GM12864 (cell line): ENCODE measurements around the gene SLC24A3.
"Not testable (repeated sequence)": the region's sequence is repeated elsewhere in the genome, so short reads cannot be mapped to it uniquely, and the experiment has no call there.

Source experiments
- DNase-seq: peaks from one replicate; pipeline ENCODE4 v3.0.0-alpha.2; 2011; ENCODE audit warnings: low read depth
- H3K4me3 ChIP-seq: 2 replicates; pipeline ENCODE4 v1.5.1; 2011; ENCODE audit warnings: mild to moderate bottlenecking, low read depth, low read length, control low read depth
- TF ChIP-seq, protein P1 (sequence below): IDR thresholded peaks from 2 replicates; pipeline ENCODE4 v1.5.1; 2011; ENCODE audit warnings: low read depth, mild to moderate bottlenecking, moderate library complexity, low read length, control low read depth, inconsistent platforms; ENCODE audit errors: missing control alignments

The SLC24A3 gene

DNA sequence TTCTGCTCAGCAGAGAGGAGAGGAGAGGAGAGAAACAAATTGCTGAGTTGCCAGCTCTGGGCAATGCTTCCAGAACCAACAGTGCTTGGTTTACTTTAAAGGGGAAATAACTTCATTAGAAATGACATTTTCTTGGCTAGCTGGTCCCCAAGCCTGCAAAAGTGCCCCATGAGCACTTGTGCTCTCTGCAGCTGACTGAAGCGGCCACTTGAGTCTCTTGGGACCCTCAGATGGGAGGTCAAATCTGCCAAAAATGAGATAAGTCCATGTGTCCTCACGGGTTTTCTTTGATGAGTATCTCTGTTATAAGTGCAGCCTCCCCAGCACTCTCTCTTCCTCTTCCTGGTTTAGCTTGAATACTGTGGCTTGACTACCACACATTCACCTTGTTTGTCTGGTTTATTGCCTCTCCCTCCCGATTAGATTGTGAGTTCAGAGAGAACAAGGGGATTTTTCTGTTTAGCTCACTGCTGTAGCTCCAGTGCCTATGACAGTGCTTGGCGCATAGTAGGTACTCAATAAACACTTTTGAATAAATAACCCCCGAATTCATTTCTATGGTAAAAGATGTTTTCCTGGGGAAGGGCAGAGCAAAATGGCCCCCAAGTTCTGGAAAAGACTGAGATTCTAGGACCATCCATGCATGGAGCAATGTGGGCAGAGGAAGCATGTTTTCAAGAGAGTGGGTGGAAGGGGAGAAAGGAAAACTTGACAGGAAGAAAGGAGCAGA, 538.6 kb downstream of the SLC24A3 start:
- no peak for DNase-seq
- no peak overlapping the region for H3K4me3 ChIP-seq
- TF ChIP-seq, protein P1, sequence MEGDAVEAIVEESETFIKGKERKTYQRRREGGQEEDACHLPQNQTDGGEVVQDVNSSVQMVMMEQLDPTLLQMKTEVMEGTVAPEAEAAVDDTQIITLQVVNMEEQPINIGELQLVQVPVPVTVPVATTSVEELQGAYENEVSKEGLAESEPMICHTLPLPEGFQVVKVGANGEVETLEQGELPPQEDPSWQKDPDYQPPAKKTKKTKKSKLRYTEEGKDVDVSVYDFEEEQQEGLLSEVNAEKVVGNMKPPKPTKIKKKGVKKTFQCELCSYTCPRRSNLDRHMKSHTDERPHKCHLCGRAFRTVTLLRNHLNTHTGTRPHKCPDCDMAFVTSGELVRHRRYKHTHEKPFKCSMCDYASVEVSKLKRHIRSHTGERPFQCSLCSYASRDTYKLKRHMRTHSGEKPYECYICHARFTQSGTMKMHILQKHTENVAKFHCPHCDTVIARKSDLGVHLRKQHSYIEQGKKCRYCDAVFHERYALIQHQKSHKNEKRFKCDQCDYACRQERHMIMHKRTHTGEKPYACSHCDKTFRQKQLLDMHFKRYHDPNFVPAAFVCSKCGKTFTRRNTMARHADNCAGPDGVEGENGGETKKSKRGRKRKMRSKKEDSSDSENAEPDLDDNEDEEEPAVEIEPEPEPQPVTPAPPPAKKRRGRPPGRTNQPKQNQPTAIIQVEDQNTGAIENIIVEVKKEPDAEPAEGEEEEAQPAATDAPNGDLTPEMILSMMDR, result no peak

DNA sequence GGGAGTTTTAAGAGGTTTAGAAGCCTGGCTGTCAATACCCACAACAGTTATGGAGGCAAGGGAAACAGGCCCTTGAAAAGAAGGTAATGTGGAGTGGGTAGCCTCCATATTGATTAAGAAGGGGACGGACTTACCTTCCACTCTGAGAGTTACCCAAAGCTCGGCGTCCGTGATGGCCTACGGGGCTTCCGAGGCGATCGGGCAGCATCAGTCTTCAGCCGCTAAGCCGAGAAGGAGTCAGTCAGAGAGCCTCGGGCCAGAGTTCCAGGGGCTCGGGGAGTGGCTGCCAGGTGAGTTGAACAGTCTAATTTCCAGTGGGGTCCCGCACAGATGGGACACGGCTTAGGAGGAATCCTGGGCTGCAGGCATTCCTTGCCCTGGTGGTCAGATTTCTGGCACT, 541.8 kb downstream of the SLC24A3 start:
- H3K4me3 ChIP-seq, DNase-seq: not testable (repeated sequence)

DNA sequence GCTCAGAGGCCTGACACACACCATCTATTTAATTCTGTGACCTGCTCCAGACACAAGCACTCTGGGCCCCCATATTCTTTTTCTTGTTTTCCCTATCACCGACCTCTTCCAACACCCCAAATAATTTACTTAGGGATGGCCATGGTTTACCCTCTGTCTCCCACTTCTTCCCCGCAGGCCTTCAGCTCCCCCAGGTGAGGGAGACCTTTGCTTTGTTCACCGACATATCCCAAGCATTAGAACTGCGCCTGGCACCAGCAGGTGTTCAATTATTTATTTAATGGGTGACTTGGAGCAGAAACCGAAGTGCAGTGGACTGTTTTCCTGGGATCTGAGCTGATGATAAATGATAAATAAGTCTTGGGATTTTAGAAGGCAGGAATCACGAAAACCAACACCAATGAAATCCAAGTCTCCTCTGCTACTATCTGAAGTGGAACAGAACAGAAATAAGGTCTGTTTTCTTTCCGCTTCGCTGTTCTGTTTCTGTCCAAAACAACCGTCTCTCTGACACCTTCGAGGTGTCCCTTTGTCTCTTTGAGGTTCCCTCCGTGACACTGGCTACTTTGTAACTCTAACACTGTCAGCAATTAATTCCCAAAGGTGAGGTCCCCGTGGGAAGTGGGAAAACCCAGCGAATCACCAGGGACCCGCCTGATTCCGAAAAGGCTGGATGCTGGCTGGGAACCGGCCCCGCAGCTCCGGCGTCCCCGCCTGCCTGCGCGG, 544.5 kb downstream of the SLC24A3 start:
- TF ChIP-seq, protein P1, result no peak
- no peak for DNase-seq
- H3K4me3 ChIP-seq, result no peak overlapping the region

DNA sequence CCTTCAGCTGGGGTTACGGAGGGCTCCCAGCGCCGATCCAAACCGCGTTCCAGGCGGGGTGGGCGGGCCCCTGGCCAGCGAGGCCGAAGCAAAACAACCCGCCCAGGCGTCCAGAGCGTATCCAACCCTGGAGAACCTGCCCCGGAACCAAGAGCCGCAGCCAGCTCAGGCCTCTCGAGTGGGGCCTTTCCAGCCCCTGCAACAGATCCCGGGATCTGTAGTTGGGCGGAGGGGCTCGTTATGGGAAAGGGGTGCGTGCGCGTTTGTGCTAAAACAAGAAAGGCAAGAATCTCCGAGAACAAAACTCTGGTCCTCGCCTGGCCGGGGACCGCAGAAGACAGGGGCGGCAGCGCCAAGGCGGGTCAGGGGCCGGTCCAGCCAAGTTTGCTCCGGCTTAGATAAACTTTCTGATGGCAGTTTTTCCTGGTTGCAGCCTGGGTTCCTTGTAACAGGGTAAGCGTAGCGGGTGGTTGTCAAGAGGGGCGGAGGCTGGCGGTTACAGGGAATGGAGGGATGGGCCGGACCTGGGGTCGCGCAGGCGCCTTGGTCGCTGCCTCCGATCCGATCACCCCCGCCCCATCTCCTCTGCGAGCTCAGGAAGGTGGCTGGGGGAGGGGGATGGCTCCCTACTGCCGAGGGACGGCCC, 545.2 kb downstream of the SLC24A3 start:
- DNase-seq, result no peak
- no peak overlapping the region for H3K4me3 ChIP-seq
- TF ChIP-seq, protein P1, result no peak

DNA sequence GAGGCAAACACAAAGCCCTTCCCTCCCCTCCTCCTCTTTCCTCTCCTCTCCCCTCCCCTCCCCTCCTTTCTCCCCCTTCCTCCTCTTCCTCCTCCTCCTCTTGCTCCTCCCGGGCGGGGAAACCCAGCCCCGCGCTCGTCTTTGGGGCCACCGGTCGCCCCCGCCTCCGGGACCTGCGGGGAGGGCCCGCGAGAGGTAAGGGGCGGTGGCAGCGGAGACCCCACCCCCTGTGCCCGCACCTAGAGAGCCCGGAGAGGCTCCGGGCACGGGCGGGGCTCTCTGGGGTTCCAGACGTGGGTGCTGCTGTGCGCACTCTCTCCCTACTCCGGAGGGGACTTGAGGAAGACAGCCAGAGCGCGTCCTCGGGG, 545.7 kb downstream of the SLC24A3 start, which contains the start of gene RIN2:
Gene RIN2 (plus strand): TSS at position 126 of the 368 bp plus-strand sequence. CDS start 131,344 bp downstream, outside the sequence.
- TF ChIP-seq, protein P1, result no peak
- no peak within 1 kb of the TSS for H3K4me3 ChIP-seq
- DNase-seq, result no peak

DNA sequence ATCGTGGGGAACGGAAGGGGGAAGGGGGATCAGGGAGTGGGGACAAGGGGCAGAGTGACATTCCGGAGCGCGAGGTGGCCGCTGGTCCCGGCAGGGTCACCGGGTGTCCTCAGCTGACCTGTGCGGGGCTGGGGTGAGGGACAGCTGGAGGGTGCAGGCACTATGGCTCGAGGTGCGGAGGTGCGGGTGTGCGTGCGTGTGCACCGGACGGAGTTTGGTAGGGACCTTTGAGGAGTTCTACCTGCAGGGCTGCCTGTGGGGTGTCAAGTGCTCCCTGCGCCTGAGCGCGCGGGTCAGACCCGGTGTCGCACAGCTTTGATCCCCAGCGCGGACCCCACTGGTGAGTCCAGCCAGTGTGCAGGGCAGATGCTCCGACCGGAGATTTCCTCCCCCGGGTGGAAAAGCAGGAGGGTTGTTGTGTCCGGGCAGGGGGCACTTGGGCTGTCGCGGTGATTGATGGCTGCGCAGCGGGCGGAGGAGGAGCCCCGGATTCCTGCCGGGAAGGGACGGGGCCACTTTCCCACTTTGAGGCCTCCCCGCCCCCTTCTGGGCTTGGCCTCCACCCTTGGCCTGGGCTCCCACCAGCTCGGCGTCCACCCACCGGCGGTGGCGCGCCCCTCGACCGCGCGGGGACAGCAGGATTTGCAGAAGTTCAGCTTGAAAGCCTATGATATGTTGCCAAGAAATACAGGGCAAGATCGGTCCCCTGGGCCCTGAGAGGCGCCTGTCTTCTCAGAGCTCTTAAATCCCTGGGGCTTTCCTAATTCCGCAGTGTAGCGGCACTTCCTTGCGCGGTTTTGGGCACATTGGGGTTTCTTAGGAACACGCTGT, 546.3 kb downstream of the SLC24A3 start:
- DNase-seq, result no peak
- H3K4me3 ChIP-seq, result no peak overlapping the region
- TF ChIP-seq, protein P1, result no peak

DNA sequence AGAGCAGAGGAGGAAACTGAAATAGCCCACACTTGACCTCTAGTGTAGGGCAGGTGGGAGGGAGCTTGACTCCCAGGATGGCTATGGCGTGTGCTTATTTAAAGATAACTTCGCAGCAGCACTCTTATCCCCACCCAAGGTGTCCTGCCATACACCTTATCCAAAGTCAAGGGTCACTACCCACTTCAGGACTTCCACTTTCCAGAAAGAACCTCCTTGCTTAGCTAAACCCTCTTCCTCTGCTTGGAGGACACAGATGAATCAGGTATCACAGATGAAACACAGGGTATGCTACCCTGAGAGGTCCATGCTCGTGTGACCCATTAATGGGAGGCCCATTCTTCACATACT, 547.9 kb downstream of the SLC24A3 start:
- DNase-seq, result no peak
- TF ChIP-seq, protein P1, result no peak
- H3K4me3 ChIP-seq, result no peak overlapping the region
